ENCODE measurements around the gene PDIA5.

DNA sequence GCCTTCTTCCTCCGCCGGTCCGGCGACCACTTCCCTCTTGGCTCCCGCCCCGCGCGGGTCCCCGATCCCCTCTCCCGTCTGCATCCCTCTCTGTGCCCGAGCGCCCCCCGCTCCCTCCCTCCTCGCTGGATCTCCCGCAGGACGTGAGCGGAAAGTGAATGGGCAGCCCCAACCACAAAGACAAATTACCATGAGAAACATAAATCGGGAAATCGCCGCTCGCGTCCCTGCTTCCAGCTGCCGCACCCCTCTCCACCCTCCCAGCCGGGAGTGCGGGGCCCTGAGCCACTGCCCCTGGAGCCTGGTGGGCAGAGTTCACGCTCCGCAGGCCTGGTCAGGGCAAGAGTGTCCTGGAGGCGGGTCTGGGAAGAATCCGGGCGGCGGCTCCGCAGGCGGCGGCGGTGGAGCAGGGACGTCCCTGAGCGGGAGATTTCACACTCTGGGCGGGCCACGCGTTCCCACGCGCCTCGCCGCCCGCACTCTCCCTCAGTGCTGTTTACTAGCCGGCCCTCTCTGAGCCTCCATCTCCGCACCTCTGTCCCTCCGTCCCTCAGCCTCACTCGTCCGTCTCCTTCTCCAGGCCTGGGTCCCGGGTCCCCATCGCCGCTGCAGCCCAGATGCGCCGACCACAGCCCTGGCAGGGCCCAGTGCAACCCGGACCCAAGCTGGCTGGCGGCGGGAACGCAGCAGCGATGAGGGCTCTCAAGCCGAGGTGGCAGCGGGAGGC, 40.1 kb upstream of the PDIA5 start:
- TF ChIP-seq YY1 (IDR thresholded peaks at IDR 0.05; ENCODE audit: insufficient read depth, insufficient read length) (no peak), SUZ12 (IDR thresholded peaks at IDR 0.05; ENCODE audit: extremely low read depth, insufficient read depth, insufficient read length) (no peak), ZNF274 (IDR thresholded peaks at IDR 0.05; ENCODE audit: low read depth, low read length) (no peak)
